ENCODE measurements around the gene PDPR.
"Not testable (repeated sequence)": the region's sequence is repeated elsewhere in the genome, so short reads cannot be mapped to it uniquely, and the experiment has no call there.

Gene PDPR

GRCh38 chr16:70113982-70114826 lies at the start of gene PDPR:
Gene PDPR (plus strand): TSS chr16:70114332. CDS start chr16:70120493, 6,161 bp downstream.
- peak; percentile 83 for DNase-seq (ENCODE audit: low spot score)

GRCh38 chr16:70064841-70065370 lies 49.2 kb upstream of the PDPR start:
- peak; percentile 10 for DNase-seq (ENCODE audit: low spot score)

- not testable (repeated sequence) for DNase-seq (ENCODE audit: low spot score)
These were observed 48.8 kb upstream of the PDPR start for GRCh38 chr16:70065376-70065745.

- DNase-seq (ENCODE audit: low spot score) = peak; percentile 93
These were observed 48.1 kb upstream of the PDPR start for GRCh38 chr16:70065746-70066658.

- DNase-seq (ENCODE audit: low spot score) = not testable (repeated sequence)
These were observed 47.4 kb upstream of the PDPR start for GRCh38 chr16:70066751-70067150.

GRCh38 chr16:70079081-70079480 lies 35.1 kb upstream of the PDPR start:
- DNase-seq (ENCODE audit: low spot score) = not testable (repeated sequence)

GRCh38 chr16:70081219-70081618 lies 32.9 kb upstream of the PDPR start:
- not testable (repeated sequence) for DNase-seq (ENCODE audit: low spot score)

GRCh38 chr16:70083931-70084330 lies 30.2 kb upstream of the PDPR start:
- DNase-seq (ENCODE audit: low spot score) = not testable (repeated sequence)

GRCh38 chr16:70088160-70088559 lies 26.0 kb upstream of the PDPR start:
- DNase-seq (ENCODE audit: low spot score) = not testable (repeated sequence)

- DNase-seq (ENCODE audit: low spot score) = not testable (repeated sequence)
These were observed 25.3 kb upstream of the PDPR start for GRCh38 chr16:70088877-70089276.

- not testable (repeated sequence) for DNase-seq (ENCODE audit: low spot score)
These were observed 24.8 kb upstream of the PDPR start for GRCh38 chr16:70089289-70089688.

GRCh38 chr16:70091104-70091503 lies 23.0 kb upstream of the PDPR start:
- not testable (repeated sequence) for DNase-seq (ENCODE audit: low spot score)

- DNase-seq (ENCODE audit: low spot score) = not testable (repeated sequence)
These were observed 20.0 kb upstream of the PDPR start for GRCh38 chr16:70094096-70094495.

- DNase-seq (ENCODE audit: low spot score) = not testable (repeated sequence)
These were observed 4.4 kb upstream of the PDPR start for GRCh38 chr16:70109583-70110279.

- not testable (repeated sequence) for DNase-seq (ENCODE audit: low spot score)
These were observed 2.0 kb upstream of the PDPR start for GRCh38 chr16:70112162-70112561.

- DNase-seq (ENCODE audit: low spot score) = not testable (repeated sequence)
These were observed 542 bp upstream of the PDPR start for GRCh38 chr16:70113599-70113981.

GRCh38 chr16:70118354-70118753 lies 4.2 kb downstream of the PDPR start:
- not testable (repeated sequence) for DNase-seq (ENCODE audit: low spot score)

GRCh38 chr16:70118776-70119175 lies 4.6 kb downstream of the PDPR start:
- not testable (repeated sequence) for DNase-seq (ENCODE audit: low spot score)

- DNase-seq (ENCODE audit: low spot score) = not testable (repeated sequence)
These were observed 6.3 kb downstream of the PDPR start for GRCh38 chr16:70120398-70120797.

- not testable (repeated sequence) for DNase-seq (ENCODE audit: low spot score)
These were observed 9.7 kb downstream of the PDPR start for GRCh38 chr16:70123822-70124221.

- DNase-seq (ENCODE audit: low spot score) = not testable (repeated sequence)
These were observed 12.1 kb downstream of the PDPR start for GRCh38 chr16:70126226-70126625.
